Fibroblast of lung (primary cell): ENCODE data around the gene EXTL1.

Experiments
- EZH2 ChIP-seq: IDR thresholded peaks from 2 replicates; pipeline ENCODE4 v1.5.1; 2012; ENCODE audit warnings: low read length, control low read depth, mild to moderate bottlenecking; ENCODE audit errors: missing control alignments
- TF ChIP-seq, protein P1 (sequence below), 2 donors: IDR thresholded peaks in 1 of 2; conservative IDR thresholded peaks in 1 of 2; 1 replicate in 1 of 2; 2 replicates in 1 of 2; pipeline ENCODE4 v1.5.1; 2011 to 2012; ENCODE audit warnings: low read length in 2 of 2, control low read depth in 1 of 2, inconsistent platforms in 1 of 2, low read depth in 1 of 2, mild to moderate bottlenecking in 1 of 2

DNA sequence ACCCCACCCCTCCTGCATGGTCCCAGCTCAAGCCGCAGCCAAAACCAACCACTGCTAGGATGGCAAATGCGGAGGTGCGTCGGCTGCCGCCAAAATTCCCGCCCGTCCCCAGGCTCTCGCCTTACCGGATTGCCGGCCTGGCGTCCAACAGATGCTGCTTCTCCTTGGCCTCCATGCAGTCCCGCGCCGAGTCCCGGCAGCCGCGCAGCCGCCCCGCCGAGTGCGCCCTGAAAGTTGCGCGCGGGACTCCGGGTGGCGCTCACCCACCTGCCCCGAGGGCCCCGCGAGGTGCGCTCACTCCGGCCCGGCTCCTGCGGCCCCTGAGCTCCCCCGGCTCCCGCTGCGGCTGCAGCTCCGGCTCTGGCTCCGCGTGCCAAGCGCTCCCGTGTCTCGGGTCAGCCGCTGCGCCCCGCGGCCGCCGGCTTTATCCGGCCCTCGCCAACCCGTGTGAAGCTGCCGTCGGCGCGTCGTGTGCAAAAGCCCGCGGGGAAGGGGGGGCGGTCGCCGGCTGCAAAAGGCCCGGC is 24.2 kb downstream of the EXTL1 start, which contains the start of gene SLC30A2:
- TF ChIP-seq, protein P1, sequence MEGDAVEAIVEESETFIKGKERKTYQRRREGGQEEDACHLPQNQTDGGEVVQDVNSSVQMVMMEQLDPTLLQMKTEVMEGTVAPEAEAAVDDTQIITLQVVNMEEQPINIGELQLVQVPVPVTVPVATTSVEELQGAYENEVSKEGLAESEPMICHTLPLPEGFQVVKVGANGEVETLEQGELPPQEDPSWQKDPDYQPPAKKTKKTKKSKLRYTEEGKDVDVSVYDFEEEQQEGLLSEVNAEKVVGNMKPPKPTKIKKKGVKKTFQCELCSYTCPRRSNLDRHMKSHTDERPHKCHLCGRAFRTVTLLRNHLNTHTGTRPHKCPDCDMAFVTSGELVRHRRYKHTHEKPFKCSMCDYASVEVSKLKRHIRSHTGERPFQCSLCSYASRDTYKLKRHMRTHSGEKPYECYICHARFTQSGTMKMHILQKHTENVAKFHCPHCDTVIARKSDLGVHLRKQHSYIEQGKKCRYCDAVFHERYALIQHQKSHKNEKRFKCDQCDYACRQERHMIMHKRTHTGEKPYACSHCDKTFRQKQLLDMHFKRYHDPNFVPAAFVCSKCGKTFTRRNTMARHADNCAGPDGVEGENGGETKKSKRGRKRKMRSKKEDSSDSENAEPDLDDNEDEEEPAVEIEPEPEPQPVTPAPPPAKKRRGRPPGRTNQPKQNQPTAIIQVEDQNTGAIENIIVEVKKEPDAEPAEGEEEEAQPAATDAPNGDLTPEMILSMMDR (conservative IDR thresholded peaks at IDR 0.05 in 1 of 2, IDR thresholded peaks at IDR 0.05 in 1 of 2; ENCODE audit: low read depth in 1 of 2, low read length in 2 of 2), result no peak
- TF ChIP-seq EZH2, result peak; percentile 84
